GM20431 (cell line): Measurements from ENCODE around the gene BCKDK.

Source experiments
- in situ Hi-C: fragments of 300-500 bp; cut with MseI, MboI; formaldehyde crosslinking; loops from one replicate; pipeline ENCODE4 v1.15.0; 2020; ENCODE audit warnings: low sequenced_read_pairs; ENCODE audit not compliant: unreplicated experiment

BCKDK gene

DNA sequence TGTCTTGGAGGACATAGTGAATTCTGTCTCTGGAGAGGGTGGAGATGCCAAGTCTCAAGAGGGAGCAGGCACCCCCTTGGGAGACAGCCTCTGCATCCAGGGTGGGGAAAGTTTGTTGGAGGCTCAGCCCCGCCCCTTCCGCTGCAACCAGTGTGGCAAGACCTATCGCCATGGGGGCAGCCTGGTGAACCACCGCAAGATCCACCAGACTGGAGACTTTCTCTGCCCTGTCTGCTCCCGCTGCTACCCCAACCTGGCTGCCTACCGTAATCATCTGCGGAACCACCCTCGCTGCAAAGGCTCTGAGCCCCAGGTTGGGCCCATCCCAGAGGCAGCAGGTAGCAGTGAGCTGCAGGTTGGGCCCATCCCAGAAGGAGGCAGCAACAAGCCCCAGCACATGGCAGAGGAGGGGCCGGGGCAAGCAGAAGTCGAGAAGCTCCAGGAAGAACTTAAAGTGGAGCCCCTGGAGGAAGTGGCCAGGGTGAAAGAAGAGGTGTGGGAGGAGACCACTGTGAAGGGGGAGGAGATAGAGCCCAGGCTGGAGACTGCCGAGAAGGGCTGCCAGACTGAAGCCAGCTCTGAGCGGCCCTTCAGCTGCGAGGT lies 28.7 kb upstream of the BCKDK start:
- in situ Hi-C loops: no loop called here

GRCh38 chr16:31080035-31080629 lies 28.1 kb upstream of the BCKDK start:
- in situ Hi-C loops: no loop called here

DNA sequence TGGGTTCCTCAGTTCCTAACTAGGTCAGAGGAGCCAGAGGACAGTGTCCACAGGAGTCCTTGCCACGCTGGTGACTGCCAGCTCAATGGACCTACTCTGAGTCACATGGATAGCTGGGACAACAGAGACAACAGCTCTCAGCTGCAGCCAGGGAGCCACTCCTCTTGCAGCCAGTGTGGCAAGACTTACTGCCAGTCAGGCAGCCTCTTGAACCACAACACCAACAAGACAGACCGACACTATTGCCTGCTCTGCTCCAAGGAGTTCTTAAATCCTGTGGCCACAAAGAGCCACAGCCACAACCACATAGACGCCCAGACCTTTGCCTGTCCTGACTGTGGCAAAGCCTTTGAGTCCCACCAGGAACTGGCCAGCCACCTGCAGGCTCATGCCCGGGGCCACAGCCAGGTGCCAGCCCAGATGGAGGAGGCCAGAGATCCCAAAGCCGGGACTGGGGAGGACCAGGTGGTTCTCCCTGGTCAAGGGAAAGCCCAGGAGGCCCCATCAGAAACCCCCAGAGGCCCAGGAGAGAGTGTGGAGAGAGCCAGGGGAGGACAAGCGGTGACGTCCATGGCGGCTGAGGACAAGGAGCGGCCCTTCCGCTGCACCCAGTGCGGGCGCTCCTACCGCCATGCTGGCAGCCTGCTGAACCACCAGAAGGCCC lies 27.3 kb upstream of the BCKDK start:
- in situ Hi-C loops: no loop called here

DNA sequence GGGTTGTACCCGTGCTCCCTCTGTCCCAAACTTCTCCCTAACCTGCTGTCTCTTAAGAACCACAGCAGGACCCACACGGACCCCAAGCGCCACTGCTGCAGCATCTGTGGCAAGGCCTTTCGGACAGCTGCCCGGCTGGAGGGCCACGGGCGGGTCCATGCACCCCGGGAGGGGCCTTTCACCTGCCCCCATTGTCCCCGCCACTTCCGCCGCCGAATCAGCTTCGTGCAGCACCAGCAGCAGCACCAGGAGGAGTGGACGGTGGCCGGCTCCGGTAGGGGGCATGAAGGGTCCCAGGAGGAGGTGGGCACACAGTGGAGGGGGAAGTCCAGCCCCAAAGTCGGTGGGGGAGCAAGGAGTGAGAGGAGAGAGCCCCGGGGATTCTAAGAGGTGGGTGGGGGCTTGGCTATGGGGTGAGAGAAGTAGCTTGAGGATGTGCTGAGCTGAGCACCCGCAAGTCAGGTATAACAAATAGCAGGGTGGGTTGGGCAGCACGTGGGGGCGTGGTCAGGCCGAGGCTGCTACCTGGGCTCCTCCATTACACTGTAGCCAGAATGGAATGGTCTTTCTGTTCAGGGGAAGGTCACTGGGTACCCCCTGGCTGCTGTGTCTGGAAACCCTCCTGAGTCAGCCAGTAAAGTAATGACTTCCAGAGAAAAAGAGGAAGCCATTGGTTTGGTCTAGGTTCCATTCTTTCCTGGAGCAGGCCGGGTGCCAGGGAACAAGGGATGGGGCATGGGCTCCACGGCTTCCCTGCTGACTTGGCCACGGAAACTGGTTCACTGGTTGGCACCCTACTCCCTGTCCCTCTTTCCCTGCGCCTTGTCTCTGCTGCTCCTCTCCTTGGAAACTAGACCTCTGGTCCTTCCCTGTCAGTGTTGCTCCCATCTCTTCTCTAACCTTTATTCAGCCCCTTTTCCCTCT lies 26.5 kb upstream of the BCKDK start:
- in situ Hi-C loops: no loop called here

DNA sequence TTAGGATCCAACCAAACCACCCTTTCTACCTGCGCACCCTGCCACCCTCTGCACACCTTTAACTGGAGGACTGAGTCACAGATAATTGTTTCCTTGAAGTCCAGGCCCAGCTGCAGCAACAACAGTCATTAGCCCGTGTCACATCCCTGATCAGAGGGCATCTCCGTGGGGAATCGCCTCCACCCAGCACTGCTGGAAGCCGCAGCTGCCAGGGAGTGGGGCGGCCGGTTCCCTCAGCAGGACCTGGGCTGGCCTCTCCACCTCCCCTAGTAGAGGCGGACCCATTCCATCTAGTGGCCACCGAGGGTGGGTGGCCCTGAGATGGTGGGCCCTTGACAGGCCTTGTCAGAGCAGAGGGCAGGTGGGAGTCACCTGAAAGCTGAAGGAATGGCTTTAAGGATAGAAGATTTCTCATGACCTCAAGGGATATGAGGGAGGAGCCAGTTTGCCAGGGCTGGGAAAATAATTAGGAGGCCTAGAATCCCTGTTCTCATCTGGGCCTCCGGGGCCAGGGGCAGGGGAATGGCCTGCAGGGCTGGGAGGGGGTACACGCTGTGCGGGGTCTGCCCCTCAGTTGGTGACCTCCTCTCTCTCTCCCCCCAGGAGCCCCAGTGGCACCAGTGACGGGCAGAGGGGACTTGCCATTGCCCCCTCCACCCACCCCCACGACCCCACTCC lies 25.7 kb upstream of the BCKDK start:
- in situ Hi-C loops: no loop called here

- in situ Hi-C loops: no loop called here
These were observed 25.1 kb upstream of the BCKDK start for GRCh38 chr16:31083081-31083480.

GRCh38 chr16:31083556-31083955 lies 24.6 kb upstream of the BCKDK start:
- in situ Hi-C loops: no loop called here

DNA sequence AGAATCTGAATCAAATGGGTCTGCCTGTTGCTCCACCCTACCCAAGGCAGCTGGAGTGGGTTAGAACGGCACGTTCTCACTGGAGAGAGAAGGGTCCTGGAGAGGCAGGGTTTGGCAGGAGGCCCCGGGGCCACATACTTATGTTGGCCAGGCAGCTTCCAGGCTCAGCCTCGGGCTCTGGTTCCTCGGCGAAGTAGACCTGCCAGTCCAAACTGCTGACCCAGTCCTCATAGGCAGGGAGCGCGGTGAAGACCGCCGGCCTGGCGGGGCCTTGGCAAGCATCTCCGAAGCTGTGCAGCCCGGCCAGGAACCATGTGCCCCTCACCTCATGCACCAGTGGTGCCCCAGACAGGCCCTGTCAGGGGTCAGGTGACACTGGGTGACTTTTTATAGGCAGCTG lies 24.2 kb upstream of the BCKDK start:
- in situ Hi-C loops: no loop called here

GRCh38 chr16:31084584-31085302 lies 23.4 kb upstream of the BCKDK start:
- in situ Hi-C loops: no loop called here

GRCh38 chr16:31085411-31085810 lies 22.8 kb upstream of the BCKDK start:
- in situ Hi-C loops: no loop called here

DNA sequence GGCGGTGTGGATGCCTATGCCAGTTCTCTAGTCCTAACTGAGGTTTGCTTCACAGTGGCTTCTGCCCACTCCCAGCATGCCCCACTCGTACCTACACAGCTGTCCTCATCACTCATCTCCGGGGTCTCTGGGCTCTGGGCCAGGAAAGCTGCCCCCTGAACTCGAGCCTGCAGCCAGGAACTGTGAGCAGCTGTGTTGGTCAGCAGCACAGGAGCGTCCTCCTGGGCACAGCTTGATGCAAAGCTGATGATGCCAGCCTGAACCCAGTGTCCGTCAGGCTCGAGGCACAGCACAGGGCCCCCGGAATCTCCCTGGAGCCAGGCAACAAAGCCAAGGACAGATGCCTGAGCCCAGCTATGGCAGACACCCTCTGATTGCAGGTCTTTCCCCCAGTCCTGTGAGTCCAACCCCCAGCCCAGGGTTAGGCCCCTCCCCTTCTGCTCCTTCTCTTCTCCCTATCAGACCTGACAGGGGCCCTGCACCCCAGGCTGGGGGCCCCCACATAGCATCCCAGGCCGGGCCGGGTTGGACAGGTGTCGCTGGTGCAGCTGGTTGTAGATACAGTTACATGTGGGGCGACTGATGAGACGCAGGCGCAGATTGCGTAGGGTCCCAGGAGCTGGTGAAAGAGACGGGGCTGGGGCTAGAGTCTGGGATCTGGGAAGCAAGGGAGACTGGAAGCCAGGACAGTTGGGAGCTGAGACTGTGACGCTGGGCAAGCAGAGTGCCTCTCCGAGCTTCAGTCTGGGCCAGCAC lies 22.1 kb upstream of the BCKDK start:
- in situ Hi-C loops: no loop called here

- in situ Hi-C loops: no loop called here
These were observed 21.6 kb upstream of the BCKDK start for GRCh38 chr16:31086629-31086906.

DNA sequence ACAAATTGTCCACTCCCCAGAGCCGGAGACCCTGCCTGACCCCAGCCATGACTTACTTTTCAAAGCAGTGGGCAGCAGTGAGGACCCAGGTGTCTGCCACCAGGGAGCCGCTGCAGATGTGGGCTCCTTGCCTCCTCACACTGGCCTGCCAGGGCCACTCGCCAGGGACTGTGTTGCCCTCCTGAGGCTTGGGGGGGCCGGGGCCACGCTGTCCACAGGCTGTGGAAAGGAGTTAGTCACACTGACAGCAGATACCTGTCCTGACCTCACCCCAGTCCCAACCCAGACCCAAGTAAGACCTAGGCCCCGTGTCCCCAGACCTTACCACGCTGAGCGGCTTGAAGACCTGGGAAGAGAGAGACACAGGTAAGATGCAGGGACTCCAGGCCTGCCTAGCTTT lies 20.7 kb upstream of the BCKDK start:
- in situ Hi-C loops: no loop called here

- in situ Hi-C loops: no loop called here
These were observed 20.2 kb upstream of the BCKDK start for GRCh38 chr16:31087971-31088370.

GRCh38 chr16:31088459-31089183 lies 19.6 kb upstream of the BCKDK start, which contains the start of gene PRSS53:
PRSS53 (minus strand) TSS chr16:31088943; CDS start chr16:31088809, 134 bp downstream.
- in situ Hi-C loops: no loop called here

DNA sequence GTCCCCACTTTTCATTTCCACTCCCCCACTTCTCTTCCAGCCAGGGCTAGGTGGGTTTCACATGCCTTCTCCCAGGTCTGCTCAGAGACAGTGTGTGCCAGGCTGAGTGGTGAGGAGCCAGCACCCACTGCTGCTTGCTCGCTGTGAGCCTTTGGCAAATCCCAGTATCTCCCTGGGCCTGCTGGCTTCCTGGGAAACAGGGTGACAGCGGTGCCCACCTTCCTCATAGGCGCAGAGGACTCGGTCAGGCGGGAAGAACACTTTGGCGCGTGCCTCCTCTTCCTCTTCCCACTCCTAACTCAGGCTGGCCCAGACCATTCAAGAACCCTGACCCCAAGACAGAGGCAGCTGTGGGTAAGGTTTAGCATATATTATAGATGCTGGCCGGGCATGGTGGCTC lies 19.0 kb upstream of the BCKDK start:
- in situ Hi-C loops: no loop called here

GRCh38 chr16:31090540-31090939 lies 17.6 kb upstream of the BCKDK start:
- in situ Hi-C loops: no loop called here

- in situ Hi-C loops: no loop called here
These were observed 15.9 kb upstream of the BCKDK start for GRCh38 chr16:31092330-31092729.
